K562 (cell line): Measurements from ENCODE around the gene C1GALT1C1L. TPM values are rescaled to one million over a fixed set of nuclear protein-coding genes. Genes with fewer than 3 reads are reported as not detected.
A peak's percentile ranks its signal among the peaks of the same experiment; 100 is the strongest.

Experiments used
- CCNT2 ChIP-seq: IDR thresholded peaks from 2 replicates; pipeline ENCODE4 v1.6.1; 2011; ENCODE audit warnings: borderline replicate concordance, low read depth, mild to moderate bottlenecking, moderate library complexity, mixed read lengths, low read length; ENCODE audit not compliant: insufficient read length; ENCODE audit errors: extremely low read depth
- CREB5 ChIP-seq: fragments of 250-450 bp; sonication (Bioruptor Pico); IDR thresholded peaks from 2 replicates; pipeline ENCODE4 v1.5.0; 2020; ENCODE audit warnings: mild to moderate bottlenecking
- DPF2 ChIP-seq: fragments of 450-650 bp; IDR thresholded peaks from 2 replicates; pipeline ENCODE4 v1.6.1; 2016
- ELF1 ChIP-seq: fragments of 200-800 bp; sonication (Bioruptor generic); IDR thresholded peaks from 2 replicates; pipeline ENCODE4 v1.6.1; 2016; ENCODE audit warnings: missing genetic modification characterization, missing compliant biosample characterization
- ETS1 ChIP-seq: conservative IDR thresholded peaks from 2 replicates; pipeline ENCODE4 v1.6.1; 2011; ENCODE audit warnings: low read depth, mild to moderate bottlenecking, low read length; ENCODE audit not compliant: control insufficient read depth
- KDM5B ChIP-seq: fragments of 200-600 bp; sonication (generic); IDR thresholded peaks from 2 replicates; pipeline ENCODE4 v1.6.1; 2012; ENCODE audit warnings: low read depth, mild to moderate bottlenecking, moderate library complexity, low read length, control low read depth, inconsistent platforms; ENCODE audit not compliant: insufficient replicate concordance
- MNT ChIP-seq, 2 experiments: fragments of 450-650 bp; conservative IDR thresholded peaks; 2 replicates each; pipeline ENCODE4 v1.6.1; 2017; ENCODE audit warnings: mild to moderate bottlenecking in 2 of 2, moderate library complexity in 2 of 2
- NEUROD1 ChIP-seq: fragments of 150-350 bp; IDR thresholded peaks from 2 replicates; pipeline ENCODE4 v1.6.1; 2014; ENCODE audit warnings: borderline replicate concordance, low read length, low read depth; ENCODE audit not compliant: partially characterized antibody
- NFIC ChIP-seq: fragments of 450-650 bp; IDR thresholded peaks from 2 replicates; pipeline ENCODE4 v1.6.1; 2017; ENCODE audit warnings: mild to moderate bottlenecking, inconsistent platforms
- POLR2A ChIP-seq: fragments of 450-650 bp; conservative IDR thresholded peaks from 2 replicates; pipeline ENCODE4 v1.6.1; 2016
- POLR2AphosphoS2 ChIP-seq: IDR thresholded peaks from 2 replicates; pipeline ENCODE4 v1.6.1; 2012; ENCODE audit warnings: low read length, improper control_type of control experiment
- POLR2B ChIP-seq: fragments of 450-650 bp; IDR thresholded peaks from 2 replicates; pipeline ENCODE4 v1.6.1; 2018; ENCODE audit warnings: low read depth; ENCODE audit not compliant: partially characterized antibody
- POLR2G ChIP-seq: fragments of 200-400 bp; formaldehyde crosslinking; IDR thresholded peaks from 2 replicates; pipeline ENCODE4 v1.6.1; 2017; ENCODE audit warnings: low read depth, mild to moderate bottlenecking, antibody characterized with exemption, low read length, moderate library complexity
- RBFOX2 ChIP-seq: fragments of 200-400 bp; formaldehyde crosslinking; IDR thresholded peaks from 2 replicates; pipeline ENCODE4 v1.6.1; 2017; ENCODE audit warnings: low read depth, mild to moderate bottlenecking, low read length, moderate library complexity
- RHOXF2B ChIP-seq: fragments of 250-450 bp; sonication (Bioruptor Pico); conservative IDR thresholded peaks from 2 replicates; pipeline ENCODE4 v1.5.1; 2021
- SP1 ChIP-seq: sonication (generic); formaldehyde crosslinking; IDR thresholded peaks from 2 replicates; pipeline ENCODE4 v1.8.1; 2022; ENCODE audit warnings: mild to moderate bottlenecking, missing genetic modification reagents
- TEAD4 ChIP-seq, 2 experiments: sonication (generic) in 1 of 2; formaldehyde crosslinking in 1 of 2; IDR thresholded peaks; 2 replicates each; pipeline versions ENCODE4 v1.6.1 to v1.8.0; 2012 to 2022; ENCODE audit warnings: borderline replicate concordance in 1 of 2, inconsistent platforms in 1 of 2, low read length in 1 of 2, mild to moderate bottlenecking in 1 of 2, missing genetic modification reagents in 1 of 2
- YY1 ChIP-seq, 3 experiments: IDR thresholded peaks; 2 replicates each; pipeline ENCODE4 v1.6.1; 2011; ENCODE audit warnings: low read length in 2 of 3, mild to moderate bottlenecking in 2 of 3, moderate library complexity in 2 of 3, borderline replicate concordance in 1 of 3, control low read depth in 1 of 3, low read depth in 1 of 3; ENCODE audit not compliant: insufficient read depth in 3 of 3, insufficient replicate concordance in 2 of 3, control insufficient read depth in 1 of 3, insufficient read length in 1 of 3; ENCODE audit errors: extremely low read depth in 1 of 3
- ZBTB2 ChIP-seq: fragments of 450-650 bp; IDR thresholded peaks from 2 replicates; pipeline ENCODE4 v1.6.1; 2016; ENCODE audit warnings: antibody characterized with exemption
- ZNF124 ChIP-seq: sonication (generic); formaldehyde crosslinking; IDR thresholded peaks from 2 replicates; pipeline ENCODE4 v1.8.1; 2022; ENCODE audit warnings: missing genetic modification reagents
- ZNF766 ChIP-seq: fragments of 200-800 bp; sonication (Bioruptor generic); conservative IDR thresholded peaks from 2 replicates; pipeline ENCODE4 v1.6.1; 2016; ENCODE audit warnings: missing genetic modification characterization, missing compliant biosample characterization
- polyA plus RNA-seq, 8 experiments: library from polyadenylated mRNA; depleted of rRNA in 4 of 8; stranded (reverse) in 5 of 8; unstranded in 3 of 8; fragments of >200 nt; fragmentation: Nextera tagmentation in 2 of 8; fragmentation: Illumina TruSeq in 1 of 8; extraction: Ambion mirVana in 2 of 8; extraction: Trizol in 1 of 8; gene quantifications; 2 replicates each; pipeline versions ENCODE4 v1.2.1 to v1.2.3, GENCODE V29; 2011 to 2014; ENCODE audit warnings: inconsistent platforms in 1 of 8, missing spikeins in 1 of 8
- total RNA-seq, 7 experiments: library from RNA; depleted of rRNA in 6 of 7; stranded (reverse); fragments of >200 nt in 6 of 7; fragmentation: Illumina TruSeq in 2 of 7; extraction: Trizol in 2 of 7; gene quantifications; 2 replicates each; pipeline versions ENCODE4 v1.2.1 to v1.2.3, GENCODE V29; 2011 to 2021; ENCODE audit warnings: low replicate concordance in 1 of 7

C1GALT1C1L gene
- total and polyA plus RNA-seq, 9 of the 15 experiments (the other 6 are each of a cell fraction or from before 2014, with no cell fraction given): 1.0 to 4.4 (median 1.9) TPM

GRCh38 chr2:43637030-43637803, 39.0 kb downstream of the C1GALT1C1L start, which contains the start of gene PLEKHH2 (continued):
- TF ChIP-seq NEUROD1: peak; percentile 49
- TF ChIP-seq ZNF124 (CRISPR knock-in tag): no peak
- no peak for TF ChIP-seq POLR2AphosphoS2
- TF ChIP-seq CREB5 (CRISPR knock-in tag): no peak
- peak; percentile 82 for TF ChIP-seq POLR2G
- TF ChIP-seq RBFOX2: peak; percentile 68
- TF ChIP-seq CCNT2: peak; percentile 30
- no peak for TF ChIP-seq ZBTB2
- TF ChIP-seq POLR2A: peak; percentile 49
- peak in 1 of 3 experiments; percentile 19 for TF ChIP-seq YY1 (IDR thresholded peaks at IDR 0.05; ENCODE audit: borderline replicate concordance in 1 of 3, control insufficient read depth in 1 of 3, extremely low read depth in 1 of 3, insufficient read depth in 3 of 3, insufficient read length in 1 of 3, insufficient replicate concordance in 2 of 3, low read depth in 1 of 3, low read length in 2 of 3)
- peak; percentile 68 for TF ChIP-seq KDM5B
- TF ChIP-seq TEAD4 (IDR thresholded peaks at IDR 0.05; ENCODE audit: low read length): no peak
- TF ChIP-seq TEAD4 (CRISPR knock-in tag; IDR thresholded peaks at IDR 0.05; ENCODE audit: borderline replicate concordance): no peak
- TF ChIP-seq ELF1 (tag): no peak
- peak; percentile 26 for TF ChIP-seq POLR2B
- TF ChIP-seq SP1 (CRISPR knock-in tag): peak; percentile 94
- no peak for TF ChIP-seq ETS1
- TF ChIP-seq NFIC: peak; percentile 51
- no peak for TF ChIP-seq DPF2
- no peak for TF ChIP-seq RHOXF2B
- TF ChIP-seq MNT (conservative IDR thresholded peaks at IDR 0.05): 0 out of 4 replicates have a peak, but pooled peaks of 1 of the 2 experiments have one; percentile 23
- no peak for TF ChIP-seq ZNF766 (CRISPR knock-in tag)
